ENCODE measurements around the gene RARB.

DNA sequence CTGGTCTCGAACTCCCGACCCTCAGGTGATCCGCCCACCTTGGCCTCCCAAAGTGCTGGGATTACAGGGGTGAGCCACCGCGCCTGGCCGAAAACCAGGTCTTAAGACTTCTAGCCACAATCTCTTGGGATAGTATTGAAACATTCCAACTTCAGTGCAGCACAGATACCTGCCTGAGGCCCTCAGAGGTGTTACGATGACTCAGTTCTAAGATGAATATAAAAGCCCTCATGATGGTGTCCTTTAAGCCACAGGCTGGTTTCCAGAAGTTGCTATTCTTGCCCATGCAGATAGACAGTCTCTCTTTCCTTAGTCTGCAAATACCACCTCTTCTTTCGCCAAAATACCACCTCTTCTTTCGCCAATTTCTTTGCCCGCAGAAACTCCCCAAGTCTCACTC, 69.0 kb downstream of the RARB start:
- TF ChIP-seq, protein P1, sequence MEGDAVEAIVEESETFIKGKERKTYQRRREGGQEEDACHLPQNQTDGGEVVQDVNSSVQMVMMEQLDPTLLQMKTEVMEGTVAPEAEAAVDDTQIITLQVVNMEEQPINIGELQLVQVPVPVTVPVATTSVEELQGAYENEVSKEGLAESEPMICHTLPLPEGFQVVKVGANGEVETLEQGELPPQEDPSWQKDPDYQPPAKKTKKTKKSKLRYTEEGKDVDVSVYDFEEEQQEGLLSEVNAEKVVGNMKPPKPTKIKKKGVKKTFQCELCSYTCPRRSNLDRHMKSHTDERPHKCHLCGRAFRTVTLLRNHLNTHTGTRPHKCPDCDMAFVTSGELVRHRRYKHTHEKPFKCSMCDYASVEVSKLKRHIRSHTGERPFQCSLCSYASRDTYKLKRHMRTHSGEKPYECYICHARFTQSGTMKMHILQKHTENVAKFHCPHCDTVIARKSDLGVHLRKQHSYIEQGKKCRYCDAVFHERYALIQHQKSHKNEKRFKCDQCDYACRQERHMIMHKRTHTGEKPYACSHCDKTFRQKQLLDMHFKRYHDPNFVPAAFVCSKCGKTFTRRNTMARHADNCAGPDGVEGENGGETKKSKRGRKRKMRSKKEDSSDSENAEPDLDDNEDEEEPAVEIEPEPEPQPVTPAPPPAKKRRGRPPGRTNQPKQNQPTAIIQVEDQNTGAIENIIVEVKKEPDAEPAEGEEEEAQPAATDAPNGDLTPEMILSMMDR (IDR thresholded peaks at IDR 0.05): no peak
- TF ChIP-seq POLR2A (IDR thresholded peaks at IDR 0.05) (no peak), POLR2AphosphoS5 (IDR thresholded peaks at IDR 0.05) (no peak), EP300 (IDR thresholded peaks at IDR 0.05) (no peak)
